CD14-positive monocyte (primary cell): Measurements from ENCODE around the gene PPP3CA. TPM values are rescaled to one million over a fixed set of nuclear protein-coding genes. Genes with fewer than 3 reads are reported as not detected.

Experiments
- DNase-seq, 3 donors: peaks; one replicate each; pipeline ENCODE4 v3.0.0-alpha.2; 2011 to 2022
- H2AFZ ChIP-seq: 2 replicates; pipeline ENCODE4 v1.6.0; 2012; ENCODE audit warnings: mild to moderate bottlenecking, low read depth, low read length, inconsistent platforms; ENCODE audit not compliant: insufficient read depth, poor library complexity, severe bottlenecking
- H3K27ac ChIP-seq, 2 donors: 1 replicate in 1 of 2; 2 replicates in 1 of 2; pipeline ENCODE4 v1.5.1; 2012 to 2013; ENCODE audit warnings: low read length in 2 of 2, control low read depth in 1 of 2, inconsistent platforms in 1 of 2, low read depth in 1 of 2, mild to moderate bottlenecking in 1 of 2
- H3K27me3 ChIP-seq, 2 donors: one replicate each; pipeline versions ENCODE4 v1.6.0 to v1.6.1; 2011 to 2013; ENCODE audit warnings: low read length in 2 of 2; ENCODE audit not compliant: control insufficient read depth in 2 of 2, insufficient read depth in 2 of 2
- H3K36me3 ChIP-seq, 2 donors: replicated peaks in 1 of 2; 1 replicate in 1 of 2; 2 replicates in 1 of 2; pipeline versions ENCODE4 v1.5.1 to v1.6.1; 2012 to 2013; ENCODE audit warnings: low read length in 2 of 2, control low read depth in 1 of 2, inconsistent platforms in 1 of 2, mild to moderate bottlenecking in 1 of 2; ENCODE audit not compliant: insufficient read depth in 2 of 2, control insufficient read depth in 1 of 2
- H3K4me1 ChIP-seq, 2 donors: 1 replicate in 1 of 2; 2 replicates in 1 of 2; pipeline versions ENCODE4 v1.5.1 to v1.6.1; 2012 to 2013; ENCODE audit warnings: low read length in 2 of 2, control low read depth in 1 of 2, inconsistent platforms in 1 of 2, mild to moderate bottlenecking in 1 of 2, moderate library complexity in 1 of 2; ENCODE audit not compliant: insufficient read depth in 2 of 2, control insufficient read depth in 1 of 2
- H3K4me2 ChIP-seq: replicated peaks from 2 replicates; pipeline ENCODE3; 2012; ENCODE audit warnings: low read length, moderate library complexity, mild to moderate bottlenecking; ENCODE audit not compliant: poor library complexity, severe bottlenecking; ENCODE audit errors: extremely low read depth
- H3K4me3 ChIP-seq, 3 experiments: fragments of 200-600 bp in 1 of 3; sonication (generic) in 1 of 3; replicated peaks in 1 of 3; 1 replicate in 2 of 3; 2 replicates in 1 of 3; pipeline ENCODE4 v1.5.1; 2011 to 2013; ENCODE audit warnings: low read length in 3 of 3, mild to moderate bottlenecking in 3 of 3, control low read depth in 2 of 3, low read depth in 2 of 3, inconsistent platforms in 1 of 3, moderate library complexity in 1 of 3
- H3K79me2 ChIP-seq: 2 replicates; pipeline ENCODE4 v1.6.0; 2012; ENCODE audit warnings: mild to moderate bottlenecking, control low read depth, inconsistent platforms, low read length, moderate library complexity; ENCODE audit not compliant: insufficient read depth
- H3K9ac ChIP-seq: 2 replicates; pipeline ENCODE4 v1.6.0; 2017; ENCODE audit warnings: low read length, mild to moderate bottlenecking; ENCODE audit not compliant: insufficient read depth, poor library complexity, severe bottlenecking
- H3K9me3 ChIP-seq, 2 donors: replicated peaks in 1 of 2; 1 replicate in 1 of 2; 2 replicates in 1 of 2; pipeline versions ENCODE4 v1.5.1 to v1.6.1; 2012 to 2013; ENCODE audit warnings: low read length in 2 of 2, control low read depth in 1 of 2; ENCODE audit not compliant: control insufficient read depth in 1 of 2, insufficient read depth in 1 of 2
- H4K20me1 ChIP-seq: 2 replicates; pipeline ENCODE4 v1.6.0; 2012; ENCODE audit warnings: mild to moderate bottlenecking, low read length, control low read depth, moderate library complexity; ENCODE audit not compliant: insufficient read depth
- H3K27ac Mint-ChIP-seq, 7 donors: one replicate each; pipeline ENCODE4 v1.8.0; 2020; ENCODE audit warnings: mild to moderate bottlenecking in 7 of 7, mixed read lengths in 7 of 7, moderate library complexity in 6 of 7, inconsistent platforms in 2 of 7
- H3K27me3 Mint-ChIP-seq, 3 donors: one replicate each; pipeline ENCODE4 v1.8.0; 2021 to 2022; ENCODE audit warnings: low read depth in 3 of 3, mild to moderate bottlenecking in 3 of 3, mixed read lengths in 3 of 3, moderate library complexity in 3 of 3, inconsistent platforms in 1 of 3
- H3K36me3 Mint-ChIP-seq, 2 donors: one replicate each; pipeline ENCODE4 v1.8.0; 2020; ENCODE audit warnings: mixed read lengths in 2 of 2, inconsistent platforms in 1 of 2, mild to moderate bottlenecking in 1 of 2
- H3K4me1 Mint-ChIP-seq: one replicate; pipeline ENCODE4 v1.8.0; 2020; ENCODE audit warnings: mild to moderate bottlenecking, mixed read lengths
- H3K4me3 Mint-ChIP-seq, 2 donors: one replicate each; pipeline ENCODE4 v1.8.0; 2020; ENCODE audit warnings: mild to moderate bottlenecking in 2 of 2, mixed read lengths in 2 of 2, moderate library complexity in 1 of 2
- H3K9me3 Mint-ChIP-seq, 7 donors: one replicate each; pipeline ENCODE4 v1.8.0; 2020 to 2022; ENCODE audit warnings: mixed read lengths in 7 of 7, mild to moderate bottlenecking in 6 of 7, moderate library complexity in 6 of 7, inconsistent platforms in 2 of 7
- WGBS: methylation state at CpG from one replicate; pipeline ENCODE4 v1.1.5; 2013; ENCODE audit warnings: missing lambda C conversion rate; ENCODE audit not compliant: insufficient coverage; 5-methylcytosine and 5-hydroxymethylcytosine counted together
- intact Hi-C, 2 donors: fragments of 100-400 bp; cut with micrococcal nuclease; formaldehyde crosslinking; loops; one replicate each; pipeline versions ENCODE4 v1.15.0 to v1.15.1; 2023
- polyA plus RNA-seq, 3 donors: library from polyadenylated mRNA; depleted of rRNA in 1 of 3; unstranded in 2 of 3; stranded (reverse) in 1 of 3; fragments of 300-500 nt in 2 of 3; fragments of >200 nt in 1 of 3; fragmentation: Illumina TruSeq in 2 of 3; gene quantifications; 1 replicate in 2 of 3; 2 replicates in 1 of 3; pipeline ENCODE4 v1.2.3, GENCODE V29; 2012 to 2021
- TF ChIP-seq, protein P1 (sequence below): fragments of 200-600 bp; IDR thresholded peaks from one replicate; pipeline ENCODE4 v1.8.0; 2022; ENCODE audit warnings: antibody characterized with exemption, mild to moderate bottlenecking

PPP3CA gene
- polyA plus RNA-seq, 3 donors: 5.1 to 9.7 (median 8.9) TPM

- peaks cover 32% of the 10 kb centered on the region for H3K4me1 Mint-ChIP-seq
- peak; percentile 5 to 36 (median 25) for DNase-seq
- H2AFZ ChIP-seq: no peak overlapping the region
Observed at GRCh38 chr4:101348995-101349800, 1.9 kb upstream of the PPP3CA start.

DNA sequence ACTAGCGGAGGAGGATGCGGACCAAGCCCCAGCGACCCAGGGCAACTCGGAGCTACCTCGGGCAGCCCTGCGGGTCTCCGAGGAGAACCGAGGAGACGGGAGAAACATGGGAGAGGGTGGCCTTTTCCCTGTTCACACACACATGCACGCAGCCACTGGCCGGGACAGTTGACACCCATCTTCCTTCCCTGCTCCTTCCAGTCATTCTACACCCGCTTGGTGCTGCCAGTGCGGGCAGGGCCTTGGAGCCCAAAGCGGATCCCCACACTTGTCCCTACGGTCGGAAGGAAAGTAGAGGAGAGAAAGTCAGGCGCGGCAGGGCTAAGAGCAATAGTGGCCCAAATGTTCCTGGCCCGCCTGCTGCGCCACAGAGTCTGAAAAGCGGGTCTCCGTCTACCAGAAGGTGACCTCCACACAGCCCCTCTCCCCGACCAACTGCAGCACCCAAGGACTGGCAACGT, 1.1 kb upstream of the PPP3CA start:
- H2AFZ ChIP-seq: peak overlapping the region; percentile 95
- H3K27me3 Mint-ChIP-seq: peaks cover 0 to 7% (median 7%) of the 10 kb centered on the region in 3 donors
- DNase-seq: peak in 2 of 3 donors; percentile 5 to 17

More at GRCh38 chr4:101348995-101349800, 1.9 kb upstream of the PPP3CA start:
- peak overlapping the region in 1 of 3 experiments; percentile 97 for H3K4me3 ChIP-seq
- no peaks in the 10 kb centered on the region for H3K9me3 ChIP-seq
- TF ChIP-seq, protein P1, sequence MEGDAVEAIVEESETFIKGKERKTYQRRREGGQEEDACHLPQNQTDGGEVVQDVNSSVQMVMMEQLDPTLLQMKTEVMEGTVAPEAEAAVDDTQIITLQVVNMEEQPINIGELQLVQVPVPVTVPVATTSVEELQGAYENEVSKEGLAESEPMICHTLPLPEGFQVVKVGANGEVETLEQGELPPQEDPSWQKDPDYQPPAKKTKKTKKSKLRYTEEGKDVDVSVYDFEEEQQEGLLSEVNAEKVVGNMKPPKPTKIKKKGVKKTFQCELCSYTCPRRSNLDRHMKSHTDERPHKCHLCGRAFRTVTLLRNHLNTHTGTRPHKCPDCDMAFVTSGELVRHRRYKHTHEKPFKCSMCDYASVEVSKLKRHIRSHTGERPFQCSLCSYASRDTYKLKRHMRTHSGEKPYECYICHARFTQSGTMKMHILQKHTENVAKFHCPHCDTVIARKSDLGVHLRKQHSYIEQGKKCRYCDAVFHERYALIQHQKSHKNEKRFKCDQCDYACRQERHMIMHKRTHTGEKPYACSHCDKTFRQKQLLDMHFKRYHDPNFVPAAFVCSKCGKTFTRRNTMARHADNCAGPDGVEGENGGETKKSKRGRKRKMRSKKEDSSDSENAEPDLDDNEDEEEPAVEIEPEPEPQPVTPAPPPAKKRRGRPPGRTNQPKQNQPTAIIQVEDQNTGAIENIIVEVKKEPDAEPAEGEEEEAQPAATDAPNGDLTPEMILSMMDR: no peak
- H3K9ac ChIP-seq: no peak overlapping the region
- intact Hi-C loops: loop anchor here (10.0 kb wide), 3 partner anchors 64 to 246 kb away; no protein-coding TSS in a partner anchor
- H3K4me1 ChIP-seq: peaks cover 23 to 33% of the 10 kb centered on the region in 2 donors
- H3K4me3 Mint-ChIP-seq: peak overlapping the region; percentile 97 to 98
- no peaks in the 10 kb centered on the region for H3K36me3 ChIP-seq
- peaks cover 20% of the 10 kb centered on the region for H4K20me1 ChIP-seq
- H3K27ac Mint-ChIP-seq: peak overlapping the region in 3 of 7 donors; percentile 4 to 96 (median 96)
- no peak overlapping the region for H3K27ac ChIP-seq
- H3K79me2 ChIP-seq: peaks cover 30% of the 10 kb centered on the region
- H3K36me3 Mint-ChIP-seq: no peaks in the 10 kb centered on the region
- H3K9me3 Mint-ChIP-seq: peaks cover 0 to 2% (median 0%) of the 10 kb centered on the region in 7 donors
- H3K4me2 ChIP-seq: peak overlapping the region; percentile 98
- peaks cover 0 to 6% of the 10 kb centered on the region in 2 donors for H3K27me3 ChIP-seq
- 53% methylated on average over 3 of the region's 5 CpGs for WGBS
- H3K27me3 Mint-ChIP-seq: peaks cover 0 to 7% (median 7%) of the 10 kb centered on the region in 3 donors

More for the DNA sequence above, 1.1 kb upstream of the PPP3CA start:
- H3K4me1 Mint-ChIP-seq: peaks cover 35% of the 10 kb centered on the region
- peaks cover 0 to 2% (median 0%) of the 10 kb centered on the region in 7 donors for H3K9me3 Mint-ChIP-seq
- H3K36me3 ChIP-seq: no peaks in the 10 kb centered on the region
- H3K9ac ChIP-seq: peak overlapping the region; percentile 83
- H3K27ac ChIP-seq: peak overlapping the region; percentile 87 to 90
- H4K20me1 ChIP-seq: peaks cover 28% of the 10 kb centered on the region
- H3K4me1 ChIP-seq: peaks cover 23 to 33% of the 10 kb centered on the region in 2 donors
- H3K79me2 ChIP-seq: peaks cover 38% of the 10 kb centered on the region
- peak overlapping the region; percentile 97 to 98 for H3K4me3 Mint-ChIP-seq
- TF ChIP-seq, protein P1: no peak
- no peaks in the 10 kb centered on the region for H3K36me3 Mint-ChIP-seq
- no peaks in the 10 kb centered on the region for H3K9me3 ChIP-seq
- peaks cover 0 to 6% of the 10 kb centered on the region in 2 donors for H3K27me3 ChIP-seq
- H3K4me3 ChIP-seq: peak overlapping the region; percentile 78 to 97 (median 90)
- H3K27ac Mint-ChIP-seq: peak overlapping the region; percentile 83 to 97 (median 96)
- intact Hi-C loops: loop anchor here (10.0 kb wide), 3 partner anchors 64 to 246 kb away; no protein-coding TSS in a partner anchor
- H3K4me2 ChIP-seq: peak overlapping the region; percentile 98
- WGBS: 1% methylated on average over 10 of the region's 24 CpGs
